Left ventricle myocardium inferior (tissue), 1 donor: ENCODE results near the gene PMIS2. TPM values are rescaled to one million over a fixed set of nuclear protein-coding genes. Genes with fewer than 3 reads are reported as not detected.

Experiments used
- DNase-seq: peaks from one replicate; pipeline ENCODE4 v3.0.0-alpha.2; 2020
- H3K27ac ChIP-seq: fragments of 200-600 bp; replicated peaks from 2 replicates; pipeline ENCODE4 v1.8.0; 2021
- H3K27me3 ChIP-seq: fragments of 200-600 bp; 2 replicates; pipeline ENCODE4 v1.8.0; 2021; ENCODE audit warnings: low read depth
- H3K36me3 ChIP-seq: fragments of 200-600 bp; 2 replicates; pipeline ENCODE4 v1.8.0; 2021
- H3K4me1 ChIP-seq: fragments of 200-600 bp; 2 replicates; pipeline ENCODE4 v1.8.0; 2021
- H3K4me3 ChIP-seq: fragments of 200-600 bp; 2 replicates; pipeline ENCODE4 v1.8.0; 2021; ENCODE audit warnings: mild to moderate bottlenecking, moderate library complexity
- H3K9me3 ChIP-seq: fragments of 200-600 bp; replicated peaks from 2 replicates; pipeline ENCODE4 v1.8.0; 2021
- CTCF ChIP-seq: fragments of 200-600 bp; IDR thresholded peaks from 2 replicates; pipeline ENCODE4 v1.8.0; 2021; ENCODE audit warnings: antibody characterized with exemption, mild to moderate bottlenecking, borderline replicate concordance
- intact Hi-C: fragments of 100-400 bp; cut with micrococcal nuclease; formaldehyde crosslinking; loops from one replicate; pipeline ENCODE4 v1.11.0; 2022
- long read RNA-seq: library from polyadenylated mRNA; unstranded; transcript quantifications from one replicate; pipeline ENCODE4 v2.0.0, GENCODE V29; 2021
- total RNA-seq: library from RNA; stranded (reverse); fragmentation: NEBNext Ultra II Directional; extraction: Animal tissue kit (Norgen Biotek cat#: 25700); gene quantifications from one replicate; pipeline ENCODE4 v1.2.1, GENCODE V29; 2021
- donor health status: DM: no; HTN: yes; CAD: no; lungs with severe emphysema.

PMIS2 gene
- total RNA-seq, result not detected
- long read RNA-seq, result 0 reads

GRCh38 chr19:35585848-35586247 lies at the start of gene PMIS2:
PMIS2 (plus strand) TSS chr19:35586173; CDS start chr19:35586260, 87 bp downstream.
- Histone ChIP-seq H3K27ac (no peak within 1 kb of the TSS), H3K4me3 (no peak within 1 kb of the TSS), H3K27me3 (peaks cover 60% of the 10 kb centered on the region), H3K4me1 (no peaks in the 10 kb centered on the region), H3K36me3 (no peaks in the 10 kb centered on the region), H3K9me3 (no peaks in the 10 kb centered on the region)
- intact Hi-C loops, result no loop called here
- no peak for TF ChIP-seq CTCF
- no peak for DNase-seq

- TF ChIP-seq CTCF, result no peak
- Histone ChIP-seq H3K4me3 (no peak overlapping the region), H3K9me3 (no peaks in the 10 kb centered on the region), H3K4me1 (peaks cover 5% of the 10 kb centered on the region), H3K36me3 (no peaks in the 10 kb centered on the region), H3K27ac (no peak overlapping the region), H3K27me3 (peaks cover 11% of the 10 kb centered on the region)
- intact Hi-C loops, result no loop called here
- DNase-seq, result no peak
Observed at GRCh38 chr19:35539314-35539713, 46.7 kb upstream of the PMIS2 start.

- intact Hi-C loops, result no loop called here
Observed at GRCh38 chr19:35539850-35540249, 46.1 kb upstream of the PMIS2 start.

GRCh38 chr19:35540356-35540927 lies 45.5 kb upstream of the PMIS2 start:
- no peak for DNase-seq
- Histone ChIP-seq H3K27ac (no peak overlapping the region), H3K27me3 (no peaks in the 10 kb centered on the region), H3K9me3 (no peaks in the 10 kb centered on the region), H3K36me3 (no peaks in the 10 kb centered on the region), H3K4me1 (peaks cover 17% of the 10 kb centered on the region), H3K4me3 (no peak overlapping the region)
- intact Hi-C loops, result no loop called here
- TF ChIP-seq CTCF, result no peak

More at GRCh38 chr19:35539850-35540249, 46.1 kb upstream of the PMIS2 start:
- no peak for DNase-seq
- Histone ChIP-seq H3K4me3 (no peak overlapping the region), H3K9me3 (no peaks in the 10 kb centered on the region), H3K27me3 (peaks cover 5% of the 10 kb centered on the region), H3K27ac (no peak overlapping the region), H3K36me3 (no peaks in the 10 kb centered on the region), H3K4me1 (peaks cover 11% of the 10 kb centered on the region)
- no peak for TF ChIP-seq CTCF

- Histone ChIP-seq H3K9me3 (no peaks in the 10 kb centered on the region), H3K27me3 (no peaks in the 10 kb centered on the region), H3K4me3 (no peak overlapping the region), H3K27ac (no peak overlapping the region), H3K36me3 (peaks cover 7% of the 10 kb centered on the region), H3K4me1 (peaks cover 34% of the 10 kb centered on the region)
- no peak for DNase-seq
- intact Hi-C loops, result no loop called here
- no peak for TF ChIP-seq CTCF
Observed at GRCh38 chr19:35542209-35542608, 43.8 kb upstream of the PMIS2 start.
